Neural crest cell (in vitro differentiated cells): ENCODE results near the gene SFMBT1. TPM values are rescaled to one million over a fixed set of nuclear protein-coding genes. Genes with fewer than 3 reads are reported as not detected.
A peak's percentile ranks its signal among the peaks of the same experiment; 100 is the strongest.

ENCODE experiments used
- DNase-seq: peaks from one replicate; pipeline ENCODE4 v3.0.0; 2021; ENCODE audit warnings: low read depth, mixed read lengths, low spot score
- H3K27ac Mint-ChIP-seq: one replicate; pipeline ENCODE4 v1.8.0; 2021; ENCODE audit warnings: mild to moderate bottlenecking, mixed read lengths; ENCODE audit not compliant: unreplicated experiment
- H3K27me3 Mint-ChIP-seq: 2 replicates; pipeline ENCODE4 v1.8.0; 2021; ENCODE audit warnings: low read depth, mild to moderate bottlenecking, mixed read lengths
- H3K36me3 Mint-ChIP-seq: 2 replicates; pipeline ENCODE4 v1.8.0; 2021; ENCODE audit warnings: low read depth, mild to moderate bottlenecking, mixed read lengths
- H3K4me1 Mint-ChIP-seq: 2 replicates; pipeline ENCODE4 v1.8.0; 2021; ENCODE audit warnings: mixed read lengths
- H3K4me3 Mint-ChIP-seq: one replicate; pipeline ENCODE4 v1.8.0; 2021; ENCODE audit warnings: mild to moderate bottlenecking, mixed read lengths
- H3K9me3 Mint-ChIP-seq: 2 replicates; pipeline ENCODE4 v1.8.0; 2021; ENCODE audit warnings: mixed read lengths
- CTCF ChIP-seq: fragments of 200-600 bp; sonication (generic); conservative IDR thresholded peaks from 2 replicates; pipeline ENCODE4 v1.5.0; 2021; ENCODE audit warnings: antibody characterized with exemption, mild to moderate bottlenecking
- total RNA-seq: library from RNA; stranded (reverse); gene quantifications from 2 replicates; pipeline ENCODE4 v1.2.1, GENCODE V29; 2021

Gene SFMBT1
- total RNA-seq, 1 donor from 2014 or later = 19.8 TPM

GRCh38 chr3:52890735-52891134 is 155.1 kb downstream of the SFMBT1 start:
- peak overlapping the region; percentile 38 for H3K27ac Mint-ChIP-seq
- H3K4me3 Mint-ChIP-seq = no peak overlapping the region
- H3K36me3 Mint-ChIP-seq = peaks cover 3% of the 10 kb centered on the region
- no peak for TF ChIP-seq CTCF
- no peak for DNase-seq
- H3K27me3 Mint-ChIP-seq = no peaks in the 10 kb centered on the region
- no peaks in the 10 kb centered on the region for H3K9me3 Mint-ChIP-seq
- peaks cover 12% of the 10 kb centered on the region for H3K4me1 Mint-ChIP-seq

- Mint-ChIP-seq H3K4me3 (no peak overlapping the region), H3K36me3 (peaks cover 11% of the 10 kb centered on the region), H3K9me3 (no peaks in the 10 kb centered on the region), H3K4me1 (peaks cover 6% of the 10 kb centered on the region), H3K27me3 (no peaks in the 10 kb centered on the region), H3K27ac (peak overlapping the region; percentile 81)
- no peak for DNase-seq
- TF ChIP-seq CTCF = no peak
These were observed 156.0 kb downstream of the SFMBT1 start for GRCh38 chr3:52889901-52890300.

- Mint-ChIP-seq H3K4me3 (no peak overlapping the region), H3K4me1 (peaks cover 10% of the 10 kb centered on the region), H3K9me3 (no peaks in the 10 kb centered on the region), H3K27ac (no peak overlapping the region), H3K36me3 (peaks cover 18% of the 10 kb centered on the region), H3K27me3 (no peaks in the 10 kb centered on the region)
- no peak for DNase-seq
- no peak for TF ChIP-seq CTCF
These were observed 158.7 kb downstream of the SFMBT1 start for GRCh38 chr3:52887166-52887565.

GRCh38 chr3:52886049-52886730 is 159.7 kb downstream of the SFMBT1 start:
- no peaks in the 10 kb centered on the region for H3K27me3 Mint-ChIP-seq
- no peak overlapping the region for H3K4me3 Mint-ChIP-seq
- peaks cover 18% of the 10 kb centered on the region for H3K36me3 Mint-ChIP-seq
- TF ChIP-seq CTCF = no peak
- no peak overlapping the region for H3K27ac Mint-ChIP-seq
- H3K9me3 Mint-ChIP-seq = no peaks in the 10 kb centered on the region
- H3K4me1 Mint-ChIP-seq = peaks cover 10% of the 10 kb centered on the region
- DNase-seq = no peak

DNA sequence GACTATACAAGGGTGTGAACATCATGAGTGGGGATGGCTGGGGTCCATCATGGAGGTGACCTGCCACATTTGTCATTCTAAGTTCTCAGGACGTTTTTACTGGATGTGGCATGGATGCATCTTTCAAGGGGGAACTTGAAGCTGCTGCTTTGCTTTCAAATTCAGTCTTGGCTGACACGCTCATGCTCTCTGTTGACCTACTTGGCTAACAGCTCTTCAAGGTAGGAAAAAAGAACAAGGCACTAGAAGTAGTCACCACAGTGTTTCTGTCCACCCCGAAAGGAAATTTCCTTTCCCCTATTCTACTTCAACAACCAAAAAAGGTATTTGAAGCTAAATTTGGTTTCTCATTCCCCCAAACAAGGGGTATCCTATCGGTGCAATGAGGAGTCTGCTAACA is 163.5 kb downstream of the SFMBT1 start:
- Mint-ChIP-seq H3K4me1 (peaks cover 4% of the 10 kb centered on the region), H3K27ac (no peak overlapping the region), H3K4me3 (no peak overlapping the region), H3K36me3 (peaks cover 22% of the 10 kb centered on the region), H3K27me3 (no peaks in the 10 kb centered on the region), H3K9me3 (no peaks in the 10 kb centered on the region)
- no peak for DNase-seq
- TF ChIP-seq CTCF = no peak
